HG03520 (cell line): Measurements from ENCODE around the gene CNGA4.

Experiments
- ATAC-seq: cut with Tn5 transposase; IDR thresholded peaks from one replicate; pipeline ENCODE4 v1.9.1; 2021; ENCODE audit warnings: mild to moderate bottlenecking, moderate library complexity; ENCODE audit not compliant: unreplicated experiment

The CNGA4 gene, protein sequence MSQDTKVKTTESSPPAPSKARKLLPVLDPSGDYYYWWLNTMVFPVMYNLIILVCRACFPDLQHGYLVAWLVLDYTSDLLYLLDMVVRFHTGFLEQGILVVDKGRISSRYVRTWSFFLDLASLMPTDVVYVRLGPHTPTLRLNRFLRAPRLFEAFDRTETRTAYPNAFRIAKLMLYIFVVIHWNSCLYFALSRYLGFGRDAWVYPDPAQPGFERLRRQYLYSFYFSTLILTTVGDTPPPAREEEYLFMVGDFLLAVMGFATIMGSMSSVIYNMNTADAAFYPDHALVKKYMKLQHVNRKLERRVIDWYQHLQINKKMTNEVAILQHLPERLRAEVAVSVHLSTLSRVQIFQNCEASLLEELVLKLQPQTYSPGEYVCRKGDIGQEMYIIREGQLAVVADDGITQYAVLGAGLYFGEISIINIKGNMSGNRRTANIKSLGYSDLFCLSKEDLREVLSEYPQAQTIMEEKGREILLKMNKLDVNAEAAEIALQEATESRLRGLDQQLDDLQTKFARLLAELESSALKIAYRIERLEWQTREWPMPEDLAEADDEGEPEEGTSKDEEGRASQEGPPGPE

DNA sequence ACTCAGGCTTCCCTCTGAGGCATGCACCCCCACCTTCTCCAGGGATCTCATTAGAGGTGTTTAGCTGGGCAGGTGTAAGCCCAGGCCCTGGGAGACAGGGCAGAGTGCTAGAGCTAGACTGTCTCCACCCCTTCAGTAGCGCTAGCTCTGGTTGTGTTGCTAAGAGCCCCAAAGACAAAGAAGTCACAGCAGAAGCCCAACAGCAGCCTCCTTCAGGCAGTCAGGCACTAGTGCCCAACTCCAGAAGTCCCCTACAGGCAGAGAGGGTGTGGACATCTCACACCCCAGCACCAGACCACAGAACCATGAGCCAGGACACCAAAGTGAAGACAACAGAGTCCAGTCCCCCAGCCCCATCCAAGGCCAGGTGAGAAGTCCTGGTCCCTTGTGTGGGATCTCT, at the start of gene CNGA4:
Gene CNGA4 (plus strand): TSS at position 188 of the 400 bp plus-strand sequence. CDS start 118 bp downstream, at position 306.
- no peak for ATAC-seq

GRCh38 chr11:6191742-6192141, 47.1 kb upstream of the CNGA4 start:
- no peak for ATAC-seq

DNA sequence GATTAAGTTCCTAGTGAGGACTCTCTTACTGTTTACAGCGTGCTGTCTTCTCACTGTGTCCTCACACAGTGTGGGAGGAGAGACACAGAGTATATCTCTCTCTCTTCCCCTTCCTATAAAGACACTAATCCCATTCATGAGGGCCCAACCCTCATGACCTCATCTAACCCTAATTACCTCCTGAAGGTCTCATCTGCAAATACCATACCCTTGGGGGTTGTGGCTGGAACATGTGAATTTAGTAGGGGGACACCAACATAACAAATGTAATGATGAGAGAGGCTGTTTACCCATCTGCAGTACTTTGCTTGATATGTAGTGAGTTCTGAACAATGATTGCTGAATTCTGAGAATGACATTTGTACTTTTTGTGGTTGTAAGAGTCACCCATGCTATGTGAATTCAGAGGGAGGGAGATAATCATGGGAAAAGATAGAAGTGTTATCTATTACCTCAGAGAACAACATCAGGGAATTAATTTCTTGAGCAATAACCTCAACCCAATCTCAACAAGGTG, 44.8 kb upstream of the CNGA4 start:
- no peak for ATAC-seq

- no peak for ATAC-seq
Measured at GRCh38 chr11:6196396-6196795, 42.5 kb upstream of the CNGA4 start.

- ATAC-seq = no peak
Measured at GRCh38 chr11:6197466-6198200, 41.3 kb upstream of the CNGA4 start.

DNA sequence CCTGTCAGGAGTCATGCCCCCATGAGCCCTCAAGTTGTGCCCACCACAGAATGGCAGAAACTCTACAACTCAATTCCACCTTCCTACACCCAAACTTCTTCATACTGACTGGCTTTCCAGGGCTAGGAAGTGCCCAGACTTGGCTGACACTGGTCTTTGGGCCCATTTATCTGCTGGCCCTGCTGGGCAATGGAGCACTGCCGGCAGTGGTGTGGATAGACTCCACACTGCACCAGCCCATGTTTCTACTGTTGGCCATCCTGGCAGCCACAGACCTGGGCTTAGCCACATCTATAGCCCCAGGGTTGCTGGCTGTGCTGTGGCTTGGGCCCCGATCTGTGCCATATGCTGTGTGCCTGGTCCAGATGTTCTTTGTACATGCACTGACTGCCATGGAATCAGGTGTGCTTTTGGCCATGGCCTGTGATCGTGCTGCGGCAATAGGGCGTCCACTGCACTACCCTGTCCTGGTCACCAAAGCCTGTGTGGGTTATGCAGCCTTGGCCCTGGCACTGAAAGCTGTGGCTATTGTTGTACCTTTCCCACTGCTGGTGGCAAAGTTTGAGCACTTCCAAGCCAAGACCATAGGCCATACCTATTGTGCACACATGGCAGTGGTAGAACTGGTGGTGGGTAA, 39.6 kb upstream of the CNGA4 start, which contains the start of gene OR52W1:
Gene OR52W1 (plus strand): TSS at position 51 of the 637 bp plus-strand sequence. CDS start 0 bp downstream, at position 51.
- ATAC-seq = no peak

DNA sequence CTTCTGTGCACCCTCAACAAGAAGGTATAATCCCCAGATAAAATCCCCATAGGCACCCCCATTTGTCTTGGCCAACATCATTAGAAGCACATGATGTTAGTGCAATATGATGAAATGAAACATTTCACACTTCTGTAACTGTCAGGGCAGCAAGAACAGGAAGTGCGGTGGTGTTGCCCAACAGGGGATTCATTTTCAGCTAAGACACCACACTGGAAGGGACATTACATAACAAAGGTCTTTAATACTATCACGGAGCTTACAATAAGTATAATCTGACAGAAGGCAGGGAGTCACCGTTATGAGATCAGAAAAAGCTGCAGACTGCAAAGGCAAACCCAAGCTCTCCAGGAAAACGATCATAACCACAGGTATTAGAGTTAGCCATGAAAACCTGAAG, 37.9 kb upstream of the CNGA4 start:
- ATAC-seq = no peak

DNA sequence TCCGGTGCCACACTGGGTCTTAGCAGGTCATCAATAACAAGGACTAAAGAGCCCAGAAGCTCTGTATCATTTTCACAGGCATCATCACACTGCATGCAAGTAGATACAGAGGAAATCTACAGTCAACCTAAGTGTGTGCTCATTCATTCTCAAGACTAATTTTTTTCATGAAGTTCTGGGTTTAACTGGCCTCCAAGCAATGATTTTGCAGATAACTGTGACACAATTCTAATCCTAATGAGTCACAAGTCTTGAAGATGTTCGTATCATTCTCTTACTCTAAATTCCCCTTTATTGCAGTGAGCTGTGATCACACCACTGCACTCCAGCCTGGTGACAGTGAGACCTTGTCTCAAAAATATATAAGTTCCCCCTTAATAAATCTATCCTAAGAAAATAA, 37.4 kb upstream of the CNGA4 start:
- ATAC-seq = no peak

DNA sequence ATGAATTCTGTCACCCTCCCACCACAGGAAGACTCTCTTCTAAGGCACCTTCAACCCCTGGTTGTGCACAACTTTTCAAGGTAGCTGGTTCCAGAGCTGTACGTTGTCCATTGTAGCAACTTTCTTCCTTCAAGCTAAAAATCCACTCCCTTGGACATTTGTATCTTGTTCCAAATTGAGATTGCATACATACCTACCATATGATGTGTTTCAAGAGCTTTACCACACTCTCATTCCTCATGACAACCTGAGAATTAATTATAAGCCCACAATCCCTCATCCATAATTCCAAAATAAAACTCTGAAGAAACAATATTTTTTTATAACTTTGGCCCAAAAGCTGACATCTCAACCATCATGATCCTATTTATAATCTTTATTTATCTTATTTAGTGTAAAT, 36.8 kb upstream of the CNGA4 start:
- no peak for ATAC-seq

DNA sequence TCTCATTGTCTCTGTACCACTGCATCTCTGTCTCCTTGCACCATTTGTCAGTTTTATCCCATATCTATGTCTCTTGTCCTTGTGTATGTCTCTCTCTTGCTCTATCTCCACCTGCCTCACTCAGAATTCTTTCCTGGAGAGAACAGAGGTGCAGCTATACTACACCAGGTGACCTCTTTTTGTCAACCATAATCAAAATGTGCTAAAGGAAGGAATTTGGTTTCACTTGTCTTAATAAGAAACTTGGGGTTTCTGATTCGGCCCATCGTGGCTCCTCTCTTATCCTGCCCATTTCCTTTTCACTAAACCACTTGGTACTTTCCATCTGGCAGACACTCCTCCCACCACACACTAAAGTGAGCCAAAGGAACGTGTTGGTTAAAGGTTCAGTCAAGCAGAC, 35.6 kb upstream of the CNGA4 start:
- peak; percentile 52 for ATAC-seq

DNA sequence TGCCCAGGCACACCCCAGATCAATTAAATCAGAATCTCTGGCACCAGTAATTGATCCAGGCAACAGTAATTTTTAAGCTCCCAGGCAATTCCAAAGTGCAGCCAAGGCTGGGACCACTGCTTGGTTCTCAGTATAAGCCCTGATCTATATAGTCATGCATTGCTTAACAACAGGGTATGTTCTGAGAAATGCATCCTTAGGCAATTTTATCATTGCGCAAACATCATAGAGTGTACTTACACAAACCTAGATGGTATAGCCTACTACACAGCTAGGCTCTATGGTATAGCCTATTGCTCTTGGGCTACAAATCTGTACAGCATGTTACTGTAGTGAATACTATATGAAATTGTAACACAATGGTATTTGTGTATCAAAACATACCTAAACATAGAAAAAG, 34.2 kb upstream of the CNGA4 start:
- no peak for ATAC-seq

GRCh38 chr11:6205366-6205765, 33.5 kb upstream of the CNGA4 start, which contains the start of gene C11orf42:
Gene C11orf42, plus strand, starts transcription at chr11:6205557. Its CDS starts 59 bp downstream, at chr11:6205616.
- no peak for ATAC-seq

DNA sequence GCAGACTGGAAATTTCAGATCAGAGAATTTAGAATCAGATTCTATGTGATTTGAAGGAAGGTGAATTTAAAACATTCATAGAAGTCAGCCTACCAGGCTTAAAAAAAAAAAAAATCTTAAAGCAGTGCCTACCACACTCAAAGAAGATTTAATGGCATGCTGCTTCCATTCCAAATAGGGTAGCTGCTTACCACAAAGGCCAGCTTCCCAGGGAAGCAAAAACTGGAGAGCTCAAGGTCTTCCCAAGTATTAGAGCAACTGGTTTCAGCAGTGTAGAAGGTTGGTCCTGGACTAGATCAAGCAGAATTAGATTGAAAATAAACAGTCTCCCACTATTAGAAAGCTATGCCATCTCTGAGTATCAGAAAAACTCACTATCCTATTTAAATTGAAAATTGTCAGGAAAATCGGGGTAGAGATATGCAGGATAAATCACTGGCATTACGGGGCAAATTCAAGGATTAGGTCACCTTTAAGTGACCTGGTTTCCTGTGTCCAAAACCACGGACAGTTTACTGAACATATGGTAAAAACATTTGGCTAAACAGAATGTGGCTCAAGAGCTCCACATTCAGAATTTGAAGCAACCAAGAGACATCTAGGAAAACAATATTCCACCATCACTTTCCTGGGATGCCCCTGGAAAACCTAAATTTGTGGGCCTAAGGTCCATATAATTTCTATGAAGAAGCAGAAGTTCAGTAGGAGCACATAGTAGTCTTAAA, 32.3 kb upstream of the CNGA4 start:
- ATAC-seq = no peak

DNA sequence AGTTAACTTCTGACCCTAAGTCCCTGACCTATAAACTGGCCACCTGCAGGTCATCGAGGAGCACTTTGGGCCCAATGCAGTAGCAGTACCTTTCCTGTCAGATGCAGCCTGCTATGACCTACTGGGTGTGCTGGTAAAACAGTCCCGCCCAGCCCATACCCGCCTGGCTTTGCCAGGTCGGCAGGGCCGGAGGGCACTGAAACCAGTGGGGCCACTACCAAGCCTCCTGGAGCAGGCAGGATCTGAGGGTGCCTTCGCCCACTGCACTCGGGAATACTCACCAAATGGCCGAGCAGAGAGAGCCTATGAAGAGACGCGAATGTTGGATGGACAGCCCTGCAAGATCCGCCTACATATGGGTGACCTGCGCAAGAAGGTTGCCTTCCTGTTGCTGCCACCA, 29.1 kb upstream of the CNGA4 start:
- ATAC-seq = no peak

DNA sequence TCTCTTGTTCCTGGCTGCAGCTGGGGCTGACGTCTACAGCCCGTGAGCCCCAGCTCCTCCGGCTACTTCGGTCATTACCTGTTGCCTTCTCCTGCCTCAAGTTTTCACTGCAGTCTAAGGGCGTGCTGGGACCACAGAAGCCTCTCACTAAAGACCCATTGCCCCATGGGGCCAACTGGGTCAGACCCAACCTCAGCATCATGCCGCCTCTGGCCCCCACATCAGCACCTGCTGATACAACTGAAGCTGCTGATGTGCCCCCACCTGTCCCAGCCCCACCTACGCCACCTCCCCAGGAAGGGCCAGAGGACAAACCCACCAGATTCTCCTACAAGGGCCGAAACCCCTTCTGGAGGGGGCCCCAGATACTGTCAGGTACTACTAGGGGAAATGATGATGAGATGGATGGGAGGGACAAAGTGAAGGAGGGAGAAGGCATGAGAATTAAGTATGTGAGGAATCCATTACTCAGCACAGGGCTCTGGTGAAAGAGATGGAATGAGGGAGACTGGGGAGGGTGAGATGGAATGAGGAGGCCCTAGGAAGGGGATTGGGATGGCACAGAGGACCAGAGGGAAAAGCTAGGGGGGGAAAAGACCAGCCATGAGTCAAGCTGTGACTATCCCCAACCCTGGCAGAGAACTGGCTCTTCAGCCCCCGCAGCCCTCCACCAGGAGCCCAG, 28.5 kb upstream of the CNGA4 start:
- ATAC-seq = no peak

DNA sequence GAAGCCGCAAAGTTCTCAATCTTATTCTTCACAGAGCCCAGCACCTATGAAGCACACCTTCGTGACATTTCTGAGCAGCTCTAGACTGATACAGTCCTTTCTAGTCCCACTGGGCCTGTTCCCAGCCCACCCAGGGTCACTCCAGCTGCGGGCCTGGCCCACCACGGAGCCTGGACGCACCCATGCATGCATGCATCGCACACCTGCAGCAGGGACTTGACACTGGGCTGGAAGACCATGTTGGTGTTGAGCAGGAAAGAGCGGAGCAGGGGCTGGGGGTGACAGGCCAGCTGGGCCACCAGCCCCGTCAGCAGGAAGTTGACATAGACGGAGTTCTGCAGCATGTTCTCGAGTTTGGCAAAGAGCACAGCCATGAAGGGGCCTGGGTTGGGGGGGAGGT, 24.4 kb upstream of the CNGA4 start:
- no peak for ATAC-seq

GRCh38 chr11:6216501-6216900, 22.4 kb upstream of the CNGA4 start:
- no peak for ATAC-seq

- no peak for ATAC-seq
Measured at GRCh38 chr11:6217722-6218121, 21.2 kb upstream of the CNGA4 start.

GRCh38 chr11:6219359-6219758, 19.5 kb upstream of the CNGA4 start:
- no peak for ATAC-seq

GRCh38 chr11:6223854-6224253, 15.0 kb upstream of the CNGA4 start:
- ATAC-seq = no peak
